HG03378 (cell line): ENCODE data around the gene EMP2.
"Not testable (repeated sequence)": the region's sequence is repeated elsewhere in the genome, so short reads cannot be mapped to it uniquely, and the experiment has no call there.

Experiments used
- ATAC-seq: cut with Tn5 transposase; IDR thresholded peaks from one replicate; pipeline ENCODE4 v1.9.1; 2021; ENCODE audit warnings: mild to moderate bottlenecking, moderate library complexity; ENCODE audit not compliant: unreplicated experiment

EMP2 gene

DNA sequence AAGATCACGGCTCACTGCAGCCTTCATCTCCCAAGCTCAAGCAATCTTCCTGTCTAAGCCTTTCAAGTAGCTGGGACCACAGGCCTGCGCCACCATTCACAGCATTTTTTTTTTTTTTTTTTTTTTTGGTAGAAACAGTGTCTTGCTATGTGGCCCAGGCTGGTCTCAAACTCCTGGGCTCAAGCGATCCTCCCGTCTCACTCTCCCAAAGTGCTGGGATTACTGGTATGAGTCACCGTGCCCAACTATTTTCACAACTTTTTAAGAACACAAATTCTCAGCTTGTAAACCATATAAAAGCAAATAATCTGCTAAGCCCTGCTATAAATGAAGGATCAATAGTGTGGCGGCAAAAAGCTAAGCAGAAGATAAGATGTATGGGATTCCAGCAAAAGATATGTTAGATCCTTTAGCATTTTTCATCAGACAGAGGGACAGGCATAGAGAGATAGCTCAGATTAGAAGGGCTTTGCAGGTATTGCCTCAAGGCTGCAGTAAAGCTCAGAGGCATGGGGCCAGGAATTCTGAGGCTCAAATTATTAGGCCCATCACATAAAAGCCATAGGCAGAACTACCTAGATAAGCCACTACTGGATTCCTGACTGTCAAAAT lies 55.1 kb downstream of the EMP2 start:
- no peak for ATAC-seq

DNA sequence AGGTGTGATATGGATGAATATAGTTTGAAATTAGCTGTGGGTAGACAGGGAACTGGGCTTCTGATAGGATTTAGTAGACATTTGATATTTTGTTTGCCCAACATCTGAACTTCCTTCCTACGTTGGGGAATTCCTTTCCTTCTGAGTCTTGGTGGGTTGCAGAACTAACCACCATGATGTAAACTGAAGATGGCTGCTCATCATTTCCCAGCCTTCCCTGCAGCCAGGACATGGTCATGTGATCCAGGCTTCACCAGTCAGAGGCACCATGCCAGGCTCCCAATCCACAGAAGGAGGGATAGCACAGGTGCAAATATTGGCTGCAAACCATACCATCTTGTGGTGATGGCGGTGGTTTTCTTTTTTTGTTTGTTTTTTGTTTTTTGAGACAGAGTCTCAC lies 57.4 kb downstream of the EMP2 start:
- no peak for ATAC-seq

DNA sequence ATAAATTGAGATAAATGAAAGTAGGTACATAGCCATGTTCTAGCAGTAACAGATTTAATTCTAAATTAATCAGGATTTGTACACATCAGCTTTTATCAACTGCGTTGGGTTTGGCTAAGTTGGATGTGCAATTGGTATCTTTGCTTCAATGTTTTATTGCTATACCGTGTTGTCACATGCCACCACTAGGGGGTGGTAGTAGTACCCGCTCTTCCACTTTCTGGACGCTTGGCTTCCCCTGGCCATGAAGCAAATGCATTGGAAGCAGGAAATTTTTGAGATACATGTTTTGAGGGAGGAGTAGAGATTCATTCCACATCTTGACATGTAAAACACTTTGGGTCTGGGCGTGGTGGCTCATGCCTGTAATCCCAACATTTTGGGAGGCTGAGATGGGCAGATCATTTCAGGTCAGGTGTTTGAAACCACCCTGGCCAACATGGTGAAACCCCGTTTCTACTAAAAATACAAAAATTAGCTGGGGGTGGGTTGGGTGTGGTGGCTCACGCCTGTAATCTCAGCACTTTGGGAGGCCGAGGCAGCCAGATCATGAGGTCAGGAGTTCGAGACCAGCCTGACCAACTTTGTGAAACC lies 58.6 kb downstream of the EMP2 start:
- no peak for ATAC-seq

DNA sequence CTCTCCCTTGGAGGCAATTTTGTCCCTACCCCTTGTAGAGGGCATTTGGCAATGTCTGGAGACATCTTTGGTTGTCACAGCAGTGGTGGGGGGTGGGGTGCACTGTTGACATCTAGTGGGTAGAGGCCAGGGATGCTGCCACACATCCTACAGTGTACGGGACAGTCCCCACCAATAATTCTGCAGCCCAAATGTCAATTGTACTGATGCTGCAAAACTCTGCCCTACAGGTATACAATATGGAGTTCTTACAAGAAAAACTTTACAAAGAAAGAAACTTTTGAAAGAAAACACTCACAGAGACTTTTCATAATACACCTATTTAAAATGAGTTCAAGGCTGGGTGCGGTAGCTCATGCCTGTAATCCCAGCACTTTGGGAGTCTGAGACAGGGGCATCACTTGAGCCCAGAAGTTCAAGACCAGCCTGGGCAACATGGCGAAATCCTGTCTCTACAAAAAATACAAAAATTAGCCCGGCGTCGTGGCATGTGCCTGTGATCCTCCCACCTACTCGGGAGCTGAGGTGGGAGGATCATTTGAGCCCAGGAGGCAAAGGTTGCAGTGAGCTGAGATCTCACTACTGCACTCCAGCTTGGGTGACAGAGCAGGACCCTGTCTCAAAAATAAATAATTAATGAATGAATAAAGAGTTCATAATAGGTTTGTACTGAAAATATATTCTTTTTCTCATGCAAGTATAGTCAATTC lies 59.4 kb downstream of the EMP2 start:
- no peak for ATAC-seq

DNA sequence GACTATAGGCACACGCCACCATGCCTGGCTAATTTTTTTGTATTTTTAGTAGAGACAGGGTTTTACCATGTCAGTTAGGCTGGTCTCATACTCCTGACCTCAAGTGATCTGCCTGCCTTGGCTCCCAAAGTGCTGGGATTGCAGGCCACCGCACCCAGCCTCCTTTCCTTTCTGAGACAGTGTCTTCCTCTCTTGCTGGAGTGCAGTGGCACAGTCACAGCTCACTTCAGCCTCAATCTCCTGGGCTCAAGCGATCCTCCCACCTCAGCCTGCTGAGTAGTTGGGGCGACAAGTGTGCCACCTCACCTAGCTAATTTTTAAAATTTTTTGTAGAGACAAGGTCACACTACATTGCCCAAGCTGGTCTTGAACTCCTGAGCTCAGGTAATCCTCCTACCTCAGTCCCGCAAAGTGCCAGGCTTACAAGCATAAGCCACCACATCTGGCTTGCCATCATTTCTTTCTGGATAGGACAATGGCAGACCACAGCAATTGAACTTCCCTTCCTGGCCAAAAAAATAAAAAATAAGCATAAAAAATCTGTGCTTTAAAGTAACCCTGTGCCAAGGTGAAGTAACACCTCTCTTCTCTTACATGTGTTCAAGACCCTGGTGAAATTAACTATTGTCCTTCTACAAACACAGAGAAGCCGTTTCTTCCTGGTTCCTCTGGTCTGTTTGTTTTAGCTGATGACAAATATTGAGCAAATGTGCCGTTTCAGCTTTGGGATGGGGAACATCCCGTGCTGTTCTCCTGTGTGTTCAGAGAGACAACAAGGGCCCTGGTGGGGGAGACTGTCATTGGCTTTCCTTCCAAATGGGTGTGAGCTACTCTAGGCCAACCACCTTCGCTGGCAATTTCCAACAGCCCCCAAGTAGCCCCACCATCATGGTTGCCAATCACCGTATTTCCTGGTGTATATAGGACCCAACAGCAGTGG lies 60.2 kb downstream of the EMP2 start:
- no peak for ATAC-seq

DNA sequence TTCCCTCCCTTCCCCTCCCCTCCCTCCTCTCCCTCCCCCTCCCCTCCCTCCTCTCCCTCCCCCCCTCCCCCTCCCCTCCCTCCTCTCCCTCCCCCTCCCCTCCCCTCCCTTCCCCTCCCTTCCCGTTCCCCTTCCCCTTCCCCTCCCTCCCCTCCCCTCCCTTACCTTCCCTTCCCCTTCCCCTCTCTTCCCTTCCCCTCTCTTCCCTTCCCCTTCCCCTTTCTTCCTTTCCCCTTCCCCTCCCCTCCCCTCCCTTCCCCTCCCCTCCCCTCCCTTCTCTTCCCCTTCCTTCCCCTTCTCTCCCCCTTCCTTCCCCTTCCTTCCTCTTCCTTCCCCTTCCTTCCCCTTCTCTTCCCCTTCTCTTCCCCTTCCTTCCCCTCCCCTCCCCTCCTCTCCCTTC lies 61.1 kb downstream of the EMP2 start:
- ATAC-seq: no peak

DNA sequence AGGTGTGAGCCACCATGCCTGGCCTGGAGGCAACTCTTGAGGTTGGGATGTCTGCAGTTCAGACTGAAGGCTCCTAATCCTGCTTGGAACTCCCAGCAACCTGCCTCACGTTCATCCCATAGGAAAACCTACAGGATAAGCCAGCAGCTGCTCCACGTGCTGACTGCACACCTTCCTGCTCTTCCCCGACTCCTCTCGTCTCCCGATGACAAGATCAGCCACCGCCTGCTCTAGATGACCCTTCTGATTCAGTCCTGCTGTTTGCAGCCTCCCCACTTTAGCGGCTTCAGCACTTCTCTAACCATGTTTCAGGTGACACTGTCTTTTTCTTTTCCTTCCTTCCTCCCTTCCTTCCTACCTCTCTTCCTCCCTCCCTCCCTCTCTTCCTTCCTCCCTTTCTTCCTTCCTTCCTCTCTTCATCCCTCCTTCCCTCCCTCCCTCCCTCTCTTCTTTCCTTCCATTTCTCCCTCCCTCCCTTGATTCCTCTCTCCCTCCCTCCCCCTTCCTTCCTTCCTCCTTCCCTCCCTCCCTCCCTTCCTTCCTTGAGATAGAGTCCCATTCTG lies 61.8 kb downstream of the EMP2 start:
- no peak for ATAC-seq

DNA sequence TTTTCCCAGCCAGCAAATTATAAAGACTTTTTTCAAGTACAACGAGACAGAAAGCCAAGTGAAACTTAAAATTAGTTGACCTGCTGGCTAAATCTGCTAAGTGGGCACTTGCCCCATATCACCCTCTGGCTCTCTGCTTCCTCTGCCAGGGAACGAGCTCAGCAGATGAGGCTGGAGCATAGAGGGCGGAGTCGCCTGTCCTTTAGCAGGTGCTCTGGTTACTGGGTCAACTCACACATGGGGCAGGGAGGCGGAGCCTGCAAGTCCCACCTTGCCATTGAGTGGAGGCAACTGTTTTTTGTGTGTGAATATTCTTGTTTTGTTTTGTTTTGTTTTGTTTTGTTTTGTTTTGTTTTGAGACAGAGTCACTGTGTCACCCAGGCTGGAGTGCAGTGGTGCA lies 62.5 kb downstream of the EMP2 start:
- no peak for ATAC-seq

DNA sequence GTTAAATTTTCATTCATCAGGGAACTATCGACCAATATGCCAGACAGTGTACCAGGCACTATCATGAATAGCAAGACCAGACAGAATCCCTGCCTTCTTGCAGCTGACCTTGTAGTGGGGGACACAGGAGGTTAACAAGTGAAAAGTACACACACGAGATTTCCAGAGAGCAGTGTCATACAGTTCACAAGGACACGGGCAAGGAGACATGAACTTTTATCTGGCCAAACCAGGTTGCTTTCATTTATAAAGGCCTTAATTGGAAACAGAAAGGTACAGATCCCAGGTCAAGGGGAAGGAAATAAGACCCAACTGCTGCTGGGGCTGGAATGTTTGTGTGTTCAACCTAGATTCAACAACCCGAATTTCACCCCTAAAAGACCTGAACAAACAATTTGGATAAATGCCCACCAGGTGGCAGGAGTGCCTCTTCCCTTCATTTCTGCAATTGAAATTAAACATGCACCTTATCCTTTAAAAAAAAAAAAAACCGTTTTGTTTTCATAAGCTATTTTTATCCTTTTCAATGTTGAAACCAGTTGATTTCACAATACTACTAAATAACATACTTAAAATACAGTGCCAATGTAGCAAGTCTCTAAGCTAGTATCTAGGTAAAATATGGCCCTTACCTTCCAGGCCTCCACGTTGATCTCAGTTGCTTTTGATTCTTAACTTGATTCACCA lies 65.9 kb downstream of the EMP2 start:
- ATAC-seq: no peak

DNA sequence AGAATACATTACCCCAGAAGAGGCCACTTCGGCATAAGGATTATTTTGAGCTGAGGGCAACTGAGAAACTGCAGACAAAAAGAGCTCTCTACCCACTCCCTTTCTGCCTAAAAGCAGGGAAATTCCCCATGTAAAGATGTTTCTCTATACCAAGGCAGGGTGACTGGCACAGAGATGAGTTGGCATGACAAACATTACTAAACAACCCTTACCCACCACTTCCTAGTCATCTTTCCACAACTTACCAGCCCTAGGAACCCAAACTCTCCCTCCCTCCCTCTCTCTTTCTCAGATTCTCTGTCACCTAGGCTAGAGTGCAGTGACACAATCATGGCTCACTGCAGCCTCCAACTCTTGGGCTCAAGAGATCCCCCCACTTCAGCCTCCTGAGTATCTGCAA lies 68.6 kb downstream of the EMP2 start:
- ATAC-seq: no peak

DNA sequence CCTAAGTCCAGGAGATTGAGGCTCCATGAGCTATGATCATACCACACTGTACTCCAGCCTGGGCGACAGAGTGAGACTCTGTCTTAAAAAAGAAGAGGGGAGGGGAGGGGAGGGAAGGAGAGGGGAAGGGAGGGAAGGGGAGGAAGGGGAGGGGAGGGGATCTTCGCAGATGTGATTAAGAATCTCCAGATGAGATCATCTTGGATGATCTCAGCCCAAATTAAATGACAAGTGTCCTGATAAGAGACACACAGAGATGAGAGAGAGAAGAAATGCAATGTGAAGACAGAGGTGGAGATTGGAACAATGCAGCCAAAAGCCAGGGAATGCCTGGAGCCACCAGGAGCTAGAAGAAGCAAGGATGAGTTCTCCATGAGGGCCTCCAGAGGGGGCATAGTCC lies 70.1 kb downstream of the EMP2 start:
- ATAC-seq: no peak

DNA sequence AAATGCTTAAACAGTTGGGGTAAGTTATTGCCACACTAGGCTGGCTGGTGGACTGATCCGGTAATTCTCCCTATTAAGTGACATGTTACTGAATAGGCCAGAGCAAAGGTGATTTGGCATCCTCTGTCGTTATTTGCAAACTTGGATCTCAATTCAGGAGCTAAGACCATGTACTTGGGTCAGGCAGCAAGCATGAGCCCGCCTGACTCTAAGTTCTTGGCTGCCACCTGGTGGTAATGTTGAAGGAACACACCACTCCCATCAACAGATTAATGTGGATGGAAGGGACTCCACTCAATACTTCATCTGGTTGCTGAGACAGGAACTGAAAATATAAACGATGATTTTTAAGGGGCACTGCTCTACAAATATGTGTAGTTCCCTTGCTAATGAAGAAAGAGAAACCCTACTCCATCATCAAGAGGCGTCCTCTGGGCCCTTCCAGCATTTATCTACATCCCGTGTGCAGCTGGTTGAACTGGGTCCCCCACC lies 70.8 kb downstream of the EMP2 start:
- peak; percentile 80 for ATAC-seq

DNA sequence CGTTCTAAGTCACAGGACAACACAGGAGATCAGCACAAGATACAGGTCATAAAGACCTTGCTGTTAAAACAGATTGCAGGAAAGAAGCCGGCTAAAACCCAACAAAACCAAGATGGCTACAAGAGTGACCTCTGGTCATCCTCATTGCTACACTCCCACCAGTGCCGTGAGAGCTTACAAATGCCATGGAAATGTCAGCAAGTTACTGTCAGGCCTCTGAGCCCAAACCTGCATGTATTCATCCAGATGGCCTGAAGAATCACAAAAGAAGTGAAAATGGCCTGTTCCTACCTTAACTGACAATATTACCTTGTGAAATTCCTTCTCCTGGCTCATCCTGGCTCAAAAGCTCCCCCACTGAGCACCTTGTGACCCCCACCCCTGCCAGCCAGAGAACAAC lies 75.1 kb downstream of the EMP2 start:
- not testable (repeated sequence) for ATAC-seq

DNA sequence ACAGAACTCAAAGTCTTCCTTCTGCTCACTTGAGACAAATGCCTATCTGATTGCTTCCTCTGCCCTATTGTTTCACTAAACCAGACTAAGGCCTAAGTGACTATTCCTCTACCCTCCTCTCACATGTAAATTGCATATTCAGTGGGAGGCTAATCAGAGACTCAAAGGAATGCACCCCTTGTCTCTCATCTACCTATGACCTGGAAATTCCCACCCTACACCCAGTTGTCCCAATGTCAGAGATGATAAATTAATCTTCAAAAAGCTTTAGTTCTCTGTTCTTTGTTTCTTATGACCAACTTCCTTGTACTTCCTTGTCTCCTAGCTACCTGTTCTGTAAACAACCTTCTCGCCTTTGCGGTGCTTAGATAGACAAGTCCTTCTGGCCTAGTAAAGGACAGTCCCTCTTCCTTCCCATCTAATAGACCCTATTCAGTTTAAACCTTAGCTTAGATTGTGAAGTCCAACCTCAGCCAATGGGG lies 76.0 kb downstream of the EMP2 start:
- no peak for ATAC-seq

DNA sequence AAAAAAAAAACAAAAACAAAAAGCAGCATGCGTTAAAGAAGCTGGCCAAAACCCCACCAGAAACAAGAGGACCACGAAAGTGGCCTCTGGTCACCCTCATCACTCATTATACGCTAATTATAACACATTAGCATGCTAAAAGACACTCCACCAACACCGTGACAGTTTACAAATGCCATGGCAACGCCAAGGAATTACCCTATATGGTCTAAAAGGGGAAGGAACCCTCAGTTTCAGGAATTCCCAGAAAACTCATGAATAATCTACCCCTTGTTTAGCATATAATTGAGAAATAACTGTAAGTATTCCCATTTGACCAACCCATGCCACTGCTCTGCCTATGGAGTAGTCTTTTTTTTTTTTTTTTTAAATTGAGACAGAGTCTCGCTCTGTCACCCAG lies 77.6 kb downstream of the EMP2 start:
- no peak for ATAC-seq

DNA sequence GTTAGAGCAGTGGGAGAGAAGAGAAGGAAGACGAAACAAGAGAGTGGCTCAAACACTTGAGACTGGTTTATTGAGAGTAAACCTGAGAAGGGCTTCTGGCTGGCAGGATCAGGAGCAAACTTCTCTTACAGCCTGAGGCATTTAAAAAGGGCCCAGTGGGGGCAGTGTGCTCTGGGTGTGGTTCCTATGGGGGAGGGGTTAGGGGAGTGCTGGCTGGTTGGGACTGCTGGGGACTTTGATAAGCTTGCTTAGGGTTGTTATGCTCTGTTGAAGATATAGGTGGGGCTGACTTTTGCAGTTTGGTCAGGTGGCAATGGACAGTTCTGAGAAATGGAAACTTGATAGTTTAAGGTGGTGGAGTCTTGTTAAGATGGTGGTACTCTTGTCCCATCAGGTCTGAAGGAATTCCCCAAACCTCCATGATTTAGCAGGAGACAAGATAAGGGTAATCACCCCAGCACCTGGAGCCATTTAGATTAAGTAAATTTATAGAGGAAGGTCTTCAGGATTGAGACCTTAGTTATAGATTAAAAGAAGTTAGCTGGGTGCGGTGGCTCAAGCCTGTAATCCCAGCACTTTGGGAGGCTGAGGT lies 79.3 kb downstream of the EMP2 start:
- ATAC-seq: no peak

DNA sequence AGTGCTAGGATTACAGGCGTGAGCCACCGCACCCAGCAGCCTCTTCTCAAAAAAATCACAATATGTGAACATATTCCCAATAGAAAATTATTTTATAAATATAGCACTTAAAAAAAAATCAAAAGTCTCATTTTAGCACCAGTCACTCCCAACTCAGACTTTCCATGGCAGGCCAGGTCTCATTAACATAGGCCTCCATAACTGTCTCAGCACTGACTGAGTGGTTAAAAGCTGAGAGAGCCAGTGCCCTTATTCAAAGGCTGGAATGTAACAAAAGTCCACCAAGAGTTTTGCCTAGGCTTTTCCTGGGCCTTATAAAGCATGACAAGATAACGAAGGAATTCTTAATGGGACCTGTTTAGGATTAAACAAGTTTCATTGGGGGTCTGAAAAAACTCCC lies 79.8 kb downstream of the EMP2 start:
- ATAC-seq: no peak

DNA sequence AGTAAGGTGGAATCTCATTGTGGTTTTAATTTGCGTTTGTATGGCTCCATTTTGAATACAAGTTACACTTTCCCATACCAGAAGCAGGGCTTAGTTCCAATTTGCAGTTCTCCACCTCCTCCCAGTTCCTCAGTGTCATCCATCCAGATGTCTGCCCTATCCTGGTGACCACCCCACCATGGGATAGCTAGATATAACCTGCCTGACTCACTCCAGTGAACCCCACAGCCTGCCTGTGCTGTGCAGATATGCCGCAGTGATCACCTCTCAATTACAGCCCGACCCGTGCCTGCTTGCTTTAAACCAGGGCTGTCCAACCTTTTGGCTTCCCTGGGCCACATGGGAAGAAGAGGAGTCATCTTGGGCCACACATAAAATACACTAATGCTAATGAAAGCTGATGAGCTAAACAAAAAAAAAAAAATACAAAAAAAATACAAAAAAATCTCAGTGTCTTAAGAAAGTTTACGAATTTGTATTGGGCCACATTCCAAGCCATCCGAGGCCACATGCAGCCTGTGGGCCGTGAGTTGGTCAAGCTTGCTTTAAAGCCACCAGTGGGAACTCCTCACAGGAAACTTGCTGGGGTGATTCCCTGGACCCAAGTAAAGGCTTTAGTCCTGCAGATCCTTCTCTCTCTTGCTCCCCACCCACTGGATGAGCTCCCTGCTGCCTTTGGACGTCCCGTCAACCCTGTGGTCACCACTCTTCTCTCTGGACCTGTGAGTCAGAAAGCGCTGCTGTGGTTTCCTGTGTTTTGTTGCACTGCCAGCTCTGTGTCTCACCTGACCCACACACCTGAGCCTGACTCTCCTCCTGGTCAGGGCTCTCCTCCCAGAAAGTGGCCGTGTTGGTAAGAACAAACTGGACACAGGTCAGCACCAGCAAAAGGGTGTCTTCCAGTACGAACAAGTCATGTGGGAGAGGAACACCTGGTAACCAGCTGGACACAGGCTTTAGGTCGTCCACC lies 83.0 kb downstream of the EMP2 start:
- no peak for ATAC-seq

DNA sequence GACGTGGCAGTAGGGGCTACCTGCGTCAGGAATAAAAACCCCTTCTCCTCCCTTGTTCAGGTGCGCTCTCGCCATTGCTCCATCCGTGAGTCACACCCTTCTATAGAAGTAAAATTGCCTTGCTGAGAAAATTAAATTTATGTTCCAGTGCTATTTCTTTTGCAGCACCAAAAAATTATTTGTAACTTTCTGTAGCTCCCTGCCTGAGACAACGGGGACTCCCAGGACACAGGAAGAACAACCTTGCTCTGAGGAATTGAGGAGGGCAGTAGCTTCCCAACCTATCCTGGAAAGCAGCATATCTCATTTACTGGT lies 85.4 kb downstream of the EMP2 start:
- no peak for ATAC-seq
